GM19397 (cell line): ENCODE data around the gene TACC2.
"Not testable (repeated sequence)": the region's sequence is repeated elsewhere in the genome, so short reads cannot be mapped to it uniquely, and the experiment has no call there.

ENCODE experiments used
- ATAC-seq: cut with Tn5 transposase; IDR thresholded peaks from one replicate; pipeline ENCODE4 v1.9.1; 2021; ENCODE audit warnings: mild to moderate bottlenecking, moderate library complexity; ENCODE audit not compliant: unreplicated experiment

Gene TACC2

DNA sequence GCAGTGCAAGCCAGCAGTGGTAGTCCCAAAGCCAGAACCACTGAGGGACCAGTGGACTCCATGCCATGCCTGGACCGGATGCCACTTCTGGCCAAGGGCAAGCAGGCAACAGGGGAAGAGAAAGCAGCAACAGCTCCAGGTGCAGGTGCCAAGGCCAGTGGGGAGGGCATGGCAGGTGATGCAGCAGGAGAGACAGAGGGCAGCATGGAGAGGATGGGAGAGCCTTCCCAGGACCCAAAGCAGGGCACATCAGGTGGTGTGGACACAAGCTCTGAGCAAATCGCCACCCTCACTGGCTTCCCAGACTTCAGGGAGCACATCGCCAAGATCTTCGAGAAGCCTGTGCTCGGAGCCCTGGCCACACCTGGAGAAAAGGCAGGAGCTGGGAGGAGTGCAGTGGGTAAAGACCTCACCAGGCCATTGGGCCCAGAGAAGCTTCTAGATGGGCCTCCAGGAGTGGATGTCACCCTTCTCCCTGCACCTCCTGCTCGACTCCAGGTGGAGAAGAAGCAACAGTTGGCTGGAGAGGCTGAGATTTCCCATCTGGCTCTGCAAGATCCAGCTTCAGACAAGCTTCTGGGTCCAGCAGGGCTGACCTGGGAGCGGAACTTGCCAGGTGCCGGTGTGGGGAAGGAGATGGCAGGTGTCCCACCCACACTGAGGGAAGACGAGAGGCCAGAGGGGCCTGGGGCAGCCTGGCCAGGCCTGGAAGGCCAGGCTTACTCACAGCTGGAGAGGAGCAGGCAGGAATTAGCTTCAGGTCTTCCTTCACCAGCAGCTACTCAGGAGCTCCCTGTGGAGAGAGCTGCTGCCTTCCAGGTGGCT lies 97.7 kb downstream of the TACC2 start:
- no peak for ATAC-seq

DNA sequence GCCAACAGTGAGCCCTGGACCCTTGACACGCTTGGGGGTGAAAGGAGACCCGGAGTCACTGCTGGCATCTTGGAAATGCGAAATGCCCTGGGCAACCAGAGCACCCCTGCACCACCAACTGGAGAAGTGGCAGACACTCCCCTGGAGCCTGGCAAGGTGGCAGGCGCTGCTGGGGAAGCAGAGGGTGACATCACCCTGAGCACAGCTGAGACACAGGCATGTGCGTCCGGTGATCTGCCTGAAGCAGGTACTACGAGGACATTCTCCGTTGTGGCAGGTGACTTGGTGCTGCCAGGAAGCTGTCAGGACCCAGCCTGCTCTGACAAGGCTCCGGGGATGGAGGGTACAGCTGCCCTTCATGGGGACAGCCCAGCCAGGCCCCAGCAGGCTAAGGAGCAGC lies 98.5 kb downstream of the TACC2 start:
- no peak for ATAC-seq

DNA sequence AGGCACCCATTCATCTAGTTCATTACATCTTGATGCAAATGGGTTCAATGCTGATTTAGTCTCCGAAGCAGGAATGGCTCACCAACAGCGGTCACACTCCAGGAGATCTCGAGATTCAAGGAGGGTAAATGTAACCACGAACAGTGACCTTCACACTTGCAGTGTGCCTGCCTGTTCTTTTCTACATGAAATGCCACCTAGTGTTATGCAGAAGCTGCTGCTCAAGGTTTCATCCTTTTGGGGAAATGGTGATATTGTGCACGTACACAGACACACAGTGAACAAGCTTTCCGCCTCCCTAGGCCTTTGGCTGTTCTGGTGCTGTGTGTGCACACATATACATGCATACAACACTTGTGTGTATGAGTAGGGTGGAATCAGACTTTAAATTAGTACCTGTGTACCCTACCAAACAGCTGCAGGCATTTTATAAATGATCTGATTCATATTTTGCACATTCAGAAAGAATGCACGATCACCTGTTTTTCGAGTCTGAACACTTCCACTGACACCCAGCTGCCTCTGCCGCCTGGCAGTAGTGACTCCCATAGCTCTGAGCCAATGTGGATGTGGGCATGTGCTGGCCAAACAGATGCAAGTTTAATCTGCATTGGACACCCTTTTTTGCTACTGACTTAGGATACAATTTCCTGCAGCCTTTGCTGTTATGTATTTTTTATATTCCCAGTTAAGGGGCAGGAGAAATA lies 100.5 kb downstream of the TACC2 start:
- ATAC-seq, result no peak

DNA sequence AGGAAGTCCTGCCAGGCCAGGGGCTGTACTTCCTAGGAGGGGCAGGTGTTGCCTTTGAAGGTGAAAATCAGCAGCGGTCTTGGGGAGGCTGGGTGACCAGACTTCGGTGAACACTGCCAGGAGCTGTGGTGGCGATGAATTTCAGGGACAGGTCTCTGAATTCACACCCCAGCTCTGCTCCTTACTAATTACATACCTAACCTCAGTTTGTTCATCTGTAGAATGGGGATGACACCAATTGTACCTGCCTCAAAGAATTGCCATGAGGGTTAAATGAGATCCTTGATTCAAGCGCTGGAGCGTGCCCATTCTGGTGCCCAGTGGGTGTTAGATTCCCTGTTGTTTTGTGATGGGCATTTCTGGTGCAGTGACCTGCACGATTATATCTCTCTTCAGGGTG lies 102.8 kb downstream of the TACC2 start:
- ATAC-seq, result no peak

DNA sequence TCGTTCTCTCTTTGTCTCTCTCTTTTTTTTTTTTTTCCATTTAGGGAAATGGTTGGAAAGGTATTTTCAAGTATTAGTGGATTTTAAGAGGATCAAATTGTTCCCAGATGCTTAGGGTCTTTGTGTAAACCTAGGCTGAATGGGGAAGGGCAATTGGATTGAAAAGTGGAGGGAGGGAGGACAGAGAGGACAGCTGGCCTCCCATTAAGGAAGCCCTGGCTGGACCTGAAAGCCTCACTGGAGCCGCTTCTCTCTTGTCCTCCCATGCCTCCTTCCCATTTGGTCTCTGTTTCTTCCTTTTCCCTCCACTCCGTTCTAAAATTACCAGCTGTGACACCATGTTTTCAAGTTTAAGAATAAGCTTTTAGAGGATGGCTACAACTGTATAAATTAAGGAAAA lies 104.1 kb downstream of the TACC2 start:
- ATAC-seq, result no peak

DNA sequence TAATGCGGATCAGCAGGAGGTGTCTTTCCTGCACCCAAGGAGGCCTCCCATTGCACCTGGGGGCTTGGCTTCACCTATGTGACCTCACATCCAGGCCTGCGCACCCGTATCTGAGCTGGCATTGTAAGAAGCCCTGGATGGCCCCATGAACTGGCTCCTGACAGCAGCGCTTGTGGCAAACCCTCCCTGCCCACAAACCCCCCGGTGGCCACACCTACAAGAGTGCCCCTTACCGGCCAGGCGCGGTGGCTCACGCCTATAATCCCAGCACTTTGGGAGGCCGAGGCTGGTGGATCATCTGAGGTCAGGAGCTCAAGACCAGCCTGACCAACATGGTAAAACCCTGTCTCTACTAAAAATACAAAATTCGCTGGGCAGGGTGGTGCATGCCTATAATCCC lies 107.2 kb downstream of the TACC2 start:
- not testable (repeated sequence) for ATAC-seq

DNA sequence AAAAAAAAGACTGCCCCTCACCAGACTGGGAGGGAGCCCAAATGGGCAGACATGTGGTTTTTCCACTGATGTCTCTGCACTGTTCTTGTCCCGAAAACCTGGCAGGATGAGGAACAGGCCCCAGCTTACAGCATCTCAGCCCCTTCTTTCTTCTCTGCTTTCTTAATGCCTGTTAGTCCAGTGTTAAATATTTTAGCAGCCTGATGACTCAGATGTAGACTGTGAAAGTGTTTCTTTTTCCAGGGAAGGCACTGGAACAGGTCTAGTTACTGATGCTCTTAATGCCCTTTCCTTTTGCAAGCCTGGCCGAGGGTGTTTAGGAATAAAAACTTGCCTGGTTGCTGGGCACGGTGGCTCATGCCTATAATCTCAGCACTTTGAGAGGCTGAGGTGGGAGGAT lies 107.7 kb downstream of the TACC2 start:
- ATAC-seq, result no peak

DNA sequence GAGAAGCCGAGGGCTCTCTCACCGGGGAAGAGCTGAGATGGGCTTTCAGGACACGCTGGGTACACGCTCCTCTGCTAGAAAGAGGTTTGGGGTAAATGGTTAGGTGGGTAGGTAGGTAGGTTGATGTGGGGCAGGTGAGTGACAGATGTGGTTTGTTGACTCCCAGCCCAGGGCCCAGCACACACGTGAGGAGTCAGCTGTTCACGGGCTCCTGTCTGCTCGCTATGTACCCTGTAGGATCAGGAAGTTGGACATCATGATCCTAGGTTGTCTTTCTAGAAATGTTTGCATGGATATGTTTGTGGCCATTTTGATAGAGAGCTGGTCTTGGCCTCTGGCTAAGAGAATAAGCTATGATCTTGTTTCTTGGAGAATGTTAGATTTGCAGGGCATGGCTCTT lies 109.0 kb downstream of the TACC2 start:
- ATAC-seq, result no peak

DNA sequence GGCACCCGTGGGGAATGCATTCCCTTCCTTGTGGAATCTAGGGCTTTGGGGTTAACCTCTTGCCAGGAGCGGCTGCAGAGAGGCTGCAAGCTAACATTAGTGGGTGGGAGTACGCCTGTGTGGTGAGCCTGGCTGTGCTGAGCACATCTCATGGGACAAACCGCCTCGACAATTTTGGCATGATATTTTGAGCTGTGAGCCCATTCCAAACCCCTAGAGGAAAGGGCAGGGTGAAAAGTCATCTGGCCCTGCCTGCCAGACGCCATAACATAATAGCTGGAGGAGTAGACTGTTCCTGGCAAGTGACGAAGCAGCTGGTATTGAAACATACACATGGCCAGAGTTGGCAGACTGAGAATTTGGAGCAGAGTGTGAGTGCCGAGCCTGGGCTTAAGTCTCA lies 110.0 kb downstream of the TACC2 start:
- ATAC-seq, result no peak

DNA sequence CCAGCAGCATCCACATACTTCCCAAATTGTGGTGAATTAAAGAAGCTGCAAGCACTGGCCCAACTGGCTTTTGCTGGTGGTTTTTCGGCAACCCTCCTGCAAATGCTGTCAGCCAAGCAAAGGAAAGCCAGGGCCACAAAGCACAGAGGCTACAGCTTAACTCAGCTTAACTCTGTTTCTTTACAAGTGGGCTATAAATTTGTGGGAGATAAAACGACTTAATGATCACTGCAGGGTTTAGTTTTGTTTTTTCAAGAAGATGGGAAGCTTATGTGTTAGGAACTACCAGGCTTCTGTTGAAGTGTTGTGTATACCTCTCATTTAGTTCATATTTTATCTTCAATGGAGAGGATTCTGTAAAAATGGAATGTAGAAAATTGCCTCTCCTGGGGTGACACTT lies 110.6 kb downstream of the TACC2 start:
- ATAC-seq, result no peak

DNA sequence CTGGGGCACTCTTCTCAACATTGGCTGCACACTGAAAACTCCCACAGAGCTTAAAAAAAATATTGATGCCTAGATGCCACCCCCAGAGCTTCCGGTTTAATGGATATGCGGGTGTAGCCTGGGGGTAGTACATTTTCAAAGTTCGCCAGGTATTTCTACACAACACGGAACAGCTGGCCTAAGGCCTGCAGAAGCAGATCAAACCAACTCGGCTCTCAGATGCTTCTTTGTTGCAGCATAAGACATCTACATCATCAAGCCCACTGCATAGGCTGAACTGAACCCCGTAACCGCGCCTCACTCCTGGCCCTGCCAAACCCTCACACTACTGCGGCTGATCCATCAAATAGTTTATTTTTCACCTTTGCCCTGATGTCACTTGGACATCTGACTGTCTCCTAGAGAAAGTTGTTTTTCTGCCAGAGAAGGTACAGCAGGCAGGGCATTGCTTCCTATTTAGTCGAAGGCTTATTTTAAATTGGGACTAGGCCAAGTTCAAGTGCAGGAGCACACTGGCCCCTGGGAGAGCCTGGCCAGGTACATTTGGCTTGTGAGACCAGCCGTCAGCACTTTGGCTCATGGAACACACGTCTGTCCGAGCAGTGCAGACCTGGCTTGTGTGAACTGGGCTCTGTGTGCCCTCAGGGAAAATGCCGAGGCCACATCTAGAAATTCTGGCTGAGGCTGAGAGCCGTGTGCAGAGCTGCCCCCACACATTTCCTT lies 113.3 kb downstream of the TACC2 start:
- no peak for ATAC-seq

DNA sequence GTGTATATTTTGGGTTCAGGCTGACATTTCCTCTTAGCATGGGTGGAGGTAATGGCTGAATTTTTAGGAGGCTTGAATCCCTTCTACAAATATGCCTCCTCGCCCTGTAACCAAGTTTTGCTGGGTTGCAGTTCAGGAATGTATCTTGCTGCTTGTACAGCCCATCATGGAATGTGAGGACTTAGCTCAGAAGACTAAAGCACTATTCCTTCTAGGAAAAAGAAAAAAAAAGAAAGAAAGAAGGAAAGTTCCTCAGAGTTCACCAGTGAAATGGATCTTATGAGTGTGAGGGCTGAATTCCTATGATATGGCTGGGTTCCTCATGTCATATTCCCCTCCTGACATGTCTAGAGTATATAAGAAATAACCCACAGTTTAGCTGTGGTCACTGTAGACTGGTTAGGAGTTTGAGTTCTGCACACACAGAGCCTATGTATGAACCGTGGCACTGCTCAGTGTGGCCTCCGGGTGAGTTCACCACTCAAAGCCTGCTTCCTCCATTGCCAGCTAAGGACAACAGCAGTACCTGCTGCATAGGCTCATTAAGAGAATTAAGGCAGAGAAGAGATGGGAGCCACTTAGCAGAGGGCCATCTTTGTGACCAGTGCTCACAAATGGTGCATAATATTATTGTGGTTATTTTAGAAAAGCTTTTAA lies 114.0 kb downstream of the TACC2 start:
- no peak for ATAC-seq

DNA sequence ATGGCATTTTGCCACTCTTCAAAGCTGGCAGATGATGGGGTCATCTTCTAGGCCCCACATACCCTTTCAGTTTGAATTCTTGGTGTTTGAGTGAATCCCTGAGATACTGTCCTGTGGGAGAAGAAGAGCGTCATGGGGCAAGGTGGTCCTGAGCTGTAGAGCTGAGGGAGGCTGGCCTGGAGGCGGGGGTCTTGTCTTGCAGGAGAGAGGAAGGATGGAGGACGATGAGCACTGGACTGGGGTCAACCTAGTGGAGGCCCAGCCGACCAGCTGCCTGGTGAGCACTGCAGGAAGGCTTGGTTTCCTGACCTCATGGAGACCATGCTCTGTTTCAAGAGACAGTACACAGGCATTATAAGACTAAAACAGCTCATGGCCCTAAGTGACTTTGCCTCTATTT lies 114.6 kb downstream of the TACC2 start:
- no peak for ATAC-seq

DNA sequence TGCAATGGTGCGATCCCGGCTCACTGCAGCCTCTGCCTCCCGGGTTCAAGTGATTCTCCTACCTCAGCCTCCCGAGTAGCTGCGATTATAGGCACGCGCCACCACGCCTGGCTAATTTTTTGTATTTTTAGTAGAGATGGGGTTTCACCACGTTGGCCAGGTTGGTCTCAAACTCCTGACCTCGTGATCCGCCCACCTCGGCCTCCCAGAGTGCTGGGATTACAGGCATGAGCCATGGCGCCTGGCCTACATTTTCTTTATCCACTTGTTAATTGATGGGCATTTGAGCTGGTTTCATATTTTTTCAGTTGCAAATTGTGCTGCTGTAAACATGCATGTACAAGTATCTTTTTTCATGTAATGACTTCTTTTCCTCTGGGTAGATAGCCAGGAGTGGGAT lies 119.8 kb downstream of the TACC2 start:
- ATAC-seq, result not testable (repeated sequence)

DNA sequence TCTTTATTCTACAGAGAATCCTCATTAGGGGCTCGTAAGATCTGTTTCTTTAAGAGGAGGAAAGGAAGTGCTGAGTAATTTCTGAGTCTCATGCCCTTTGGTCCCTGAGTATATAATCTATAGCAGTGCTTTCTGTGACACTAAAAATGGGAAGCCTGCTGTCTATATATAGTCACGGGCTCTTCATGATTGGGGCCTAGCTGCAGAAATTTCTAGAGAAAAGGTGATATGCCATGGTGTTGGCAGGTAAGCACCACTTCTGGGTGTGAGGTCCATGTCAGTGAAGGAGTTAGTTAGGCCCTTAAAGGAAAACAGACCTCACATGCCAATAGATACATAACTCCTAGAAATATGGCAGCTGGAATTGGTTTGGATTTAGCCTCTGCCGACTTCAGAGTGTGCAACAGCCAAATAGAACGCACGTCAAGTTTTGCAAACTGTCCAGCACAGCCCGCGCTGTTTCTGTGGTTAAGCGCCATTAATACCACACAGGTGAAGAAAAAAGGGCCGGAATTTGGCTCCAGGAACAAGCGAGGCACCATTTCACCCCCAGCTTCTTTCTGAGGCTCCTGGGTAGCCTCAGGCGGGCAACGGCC lies 123.2 kb downstream of the TACC2 start:
- no peak for ATAC-seq

DNA sequence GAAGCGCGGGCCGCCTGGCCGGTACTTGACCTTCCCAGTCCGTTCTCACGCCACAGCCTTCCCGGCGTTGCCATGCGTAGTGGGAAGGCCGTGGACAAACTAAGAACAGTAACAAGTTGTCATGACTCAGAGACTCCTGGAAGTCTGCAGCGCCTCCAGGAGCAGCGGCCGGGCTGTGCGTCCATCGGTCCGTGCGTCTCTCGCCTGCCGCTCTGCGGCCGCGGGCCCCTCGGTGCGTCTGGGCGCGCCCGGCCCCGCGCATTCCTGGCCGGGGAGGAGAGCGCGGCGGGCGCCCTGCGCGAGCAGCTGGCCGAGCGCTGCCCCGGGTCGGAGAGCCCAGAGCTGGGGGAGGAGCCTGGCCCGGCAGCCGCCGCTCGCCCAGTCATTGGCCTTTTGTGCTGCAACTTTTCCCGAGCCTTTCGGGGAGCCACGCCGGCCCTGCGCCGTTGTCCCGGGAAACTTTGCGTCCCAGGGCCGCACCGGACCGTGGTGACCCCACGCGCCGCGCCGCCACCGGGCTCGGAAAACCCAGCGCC lies 123.7 kb downstream of the TACC2 start:
- no peak for ATAC-seq

DNA sequence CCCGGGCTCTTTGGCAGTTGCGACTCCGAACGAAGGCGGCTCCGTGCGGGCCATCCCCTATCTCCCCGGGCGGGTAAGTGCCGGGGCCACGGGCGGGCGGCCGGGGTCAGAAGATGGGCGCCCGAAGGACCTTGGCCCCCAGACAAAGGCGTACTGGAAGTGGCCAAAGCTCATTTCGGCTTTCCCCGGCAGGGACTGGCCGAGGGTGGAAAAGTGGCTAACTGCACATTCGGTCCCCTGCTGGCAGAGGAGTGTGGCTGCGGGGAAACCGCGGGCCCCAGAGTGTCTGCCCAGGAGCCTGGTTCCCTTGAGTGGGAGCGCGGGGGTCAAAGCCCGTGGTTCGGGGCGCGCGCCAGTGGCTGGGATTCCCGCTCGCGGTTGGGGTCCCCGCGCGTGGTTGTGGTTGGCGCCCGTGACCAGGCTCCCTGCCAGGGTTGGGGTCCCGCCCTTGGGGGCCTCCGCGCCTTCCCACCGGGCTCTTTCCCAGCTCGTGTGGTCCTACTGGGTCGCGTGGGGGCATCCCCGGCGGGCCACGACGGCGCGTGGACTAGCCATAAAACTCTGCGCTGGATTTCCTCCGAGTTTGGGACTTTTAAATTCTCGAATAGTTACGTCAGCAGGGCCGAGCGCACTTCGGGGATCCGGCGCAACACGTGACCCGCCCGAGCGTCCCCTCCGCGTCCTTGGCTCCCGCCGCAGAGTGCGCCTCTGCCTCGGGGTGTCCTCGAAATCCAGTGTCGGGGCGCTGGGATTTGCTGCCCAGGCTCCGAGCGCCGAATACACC lies 124.4 kb downstream of the TACC2 start:
- ATAC-seq, result no peak

DNA sequence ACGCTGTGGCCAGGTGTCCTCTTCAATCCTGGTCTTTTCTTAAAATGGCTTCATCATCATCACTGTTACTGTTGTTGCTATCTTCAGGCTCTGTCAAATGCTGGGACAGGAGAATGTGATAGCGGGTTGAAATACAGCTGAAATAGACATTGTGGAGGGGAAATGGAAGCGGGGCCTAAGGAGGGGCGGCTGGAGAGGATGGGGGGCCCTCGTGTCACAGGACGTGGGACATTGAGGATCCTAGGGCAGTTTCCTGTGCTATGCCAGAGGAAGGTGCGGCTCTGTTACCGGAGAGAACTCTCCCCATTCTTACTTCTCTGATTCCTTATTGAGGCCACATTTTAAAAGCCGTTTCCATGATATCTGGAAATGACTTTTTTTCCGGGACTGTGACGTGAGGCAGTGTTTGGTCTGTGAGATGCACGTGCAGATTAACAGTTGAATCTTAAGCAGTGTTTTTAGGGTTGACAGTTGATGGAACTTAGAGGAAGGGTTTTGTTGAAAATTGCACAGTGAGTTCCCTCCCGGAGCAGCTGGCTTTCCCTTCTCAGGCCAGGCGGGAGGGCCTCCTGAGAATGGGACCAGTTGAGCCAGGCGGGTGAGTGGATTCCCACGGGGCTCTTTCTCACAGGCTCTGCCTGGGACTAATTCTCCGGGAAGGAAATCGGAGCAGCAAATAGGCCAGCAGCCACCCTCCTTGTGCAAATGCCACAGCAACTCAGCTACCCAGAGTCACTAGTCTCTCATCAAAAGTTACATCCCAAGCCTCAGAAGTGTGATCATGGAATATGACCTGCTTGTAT lies 125.2 kb downstream of the TACC2 start:
- no peak for ATAC-seq

DNA sequence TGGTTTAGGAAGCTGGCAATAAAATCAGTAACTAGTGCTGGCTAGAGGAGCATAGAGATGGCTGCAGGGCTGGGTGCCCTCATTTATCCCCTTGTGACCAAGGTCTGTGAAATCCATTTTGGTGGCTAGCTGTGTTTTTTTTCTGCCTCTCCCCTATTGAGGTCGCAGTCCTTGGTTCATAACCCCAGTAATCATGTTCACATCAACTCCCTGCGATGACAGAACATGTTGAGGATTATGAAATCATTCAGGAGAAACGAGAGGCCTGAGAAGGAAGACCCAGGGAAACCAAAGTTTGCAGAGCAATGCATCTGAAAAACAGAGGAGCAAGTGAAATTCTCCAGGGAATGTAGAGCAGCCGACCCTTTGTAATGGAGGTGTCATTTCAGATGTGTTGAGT lies 126.9 kb downstream of the TACC2 start:
- ATAC-seq, result no peak
